Liver (tissue), 9 donors: Measurements from ENCODE around the gene HMGN5. TPM values are rescaled to one million over a fixed set of nuclear protein-coding genes. Genes with fewer than 3 reads are reported as not detected.

ENCODE experiments used
- DNase-seq: peaks from one replicate; pipeline ENCODE4 v3.0.0-alpha.2; 2017; ENCODE audit warnings: low spot score
- H3K27ac ChIP-seq, 2 donors: one replicate each; pipeline ENCODE4 v1.7.0; 2013; ENCODE audit warnings: inconsistent platforms in 2 of 2, low read length in 2 of 2, control low read depth in 1 of 2, low read depth in 1 of 2, mild to moderate bottlenecking in 1 of 2
- H3K27me3 ChIP-seq, 4 donors: one replicate each; pipeline versions ENCODE4 v1.6.1 to v1.7.0; 2013; ENCODE audit warnings: low read length in 3 of 4, inconsistent platforms in 1 of 4, mild to moderate bottlenecking in 1 of 4, moderate library complexity in 1 of 4; ENCODE audit not compliant: control insufficient read depth in 4 of 4, insufficient read depth in 4 of 4
- H3K36me3 ChIP-seq, 4 donors: one replicate each; pipeline versions ENCODE4 v1.6.1 to v1.7.0; 2013; ENCODE audit warnings: low read length in 3 of 4, mild to moderate bottlenecking in 3 of 4, low read depth in 1 of 4, moderate library complexity in 1 of 4; ENCODE audit not compliant: control insufficient read depth in 4 of 4, insufficient read depth in 3 of 4
- H3K4me1 ChIP-seq, 4 donors: one replicate each; pipeline versions ENCODE4 v1.6.1 to v1.7.0; 2013; ENCODE audit warnings: low read length in 3 of 4, mild to moderate bottlenecking in 3 of 4, moderate library complexity in 1 of 4; ENCODE audit not compliant: control insufficient read depth in 4 of 4, insufficient read depth in 4 of 4
- H3K4me3 ChIP-seq, 3 donors: one replicate each; pipeline versions ENCODE4 v1.6.1 to v1.7.0; 2013; ENCODE audit warnings: low read length in 3 of 3, control low read depth in 1 of 3, low read depth in 1 of 3, mild to moderate bottlenecking in 1 of 3
- H3K9ac ChIP-seq, 2 donors: one replicate each; pipeline ENCODE4 v1.7.0; 2013; ENCODE audit warnings: low read length in 2 of 2, mild to moderate bottlenecking in 2 of 2, moderate library complexity in 2 of 2, control low read depth in 1 of 2, low read depth in 1 of 2
- H3K9me3 ChIP-seq, 4 donors: one replicate each; pipeline versions ENCODE4 v1.6.1 to v1.7.0; 2013; ENCODE audit warnings: low read length in 3 of 4; ENCODE audit not compliant: control insufficient read depth in 4 of 4
- ATF3 ChIP-seq: IDR thresholded peaks from 2 replicates; pipeline ENCODE4 v1.6.1; 2016; ENCODE audit warnings: antibody characterized with exemption
- CTCF ChIP-seq: fragments of 150-350 bp; IDR thresholded peaks from 2 replicates; pipeline ENCODE4 v1.5.1; 2017; ENCODE audit warnings: improper control_type of control experiment, low read depth, low read length; ENCODE audit not compliant: missing input control
- EGR1 ChIP-seq, 2 donors: IDR thresholded peaks; 2 replicates each; pipeline ENCODE4 v1.6.1; 2016 to 2018; ENCODE audit warnings: antibody characterized with exemption in 2 of 2, low read depth in 2 of 2
- FOXA2 ChIP-seq: IDR thresholded peaks from 2 replicates; pipeline ENCODE4 v1.6.1; 2016; ENCODE audit warnings: antibody characterized with exemption
- GABPA ChIP-seq, 2 donors: IDR thresholded peaks in 1 of 2; conservative IDR thresholded peaks in 1 of 2; 2 replicates each; pipeline ENCODE4 v1.6.1; 2016; ENCODE audit warnings: antibody characterized with exemption in 2 of 2, mild to moderate bottlenecking in 1 of 2, moderate library complexity in 1 of 2
- HNF4A ChIP-seq, 2 donors: conservative IDR thresholded peaks; 2 replicates each; pipeline ENCODE4 v1.6.1; 2016; ENCODE audit warnings: antibody characterized with exemption in 2 of 2, mild to moderate bottlenecking in 2 of 2
- HNF4G ChIP-seq: IDR thresholded peaks from 2 replicates; pipeline ENCODE4 v1.6.1; 2016; ENCODE audit warnings: antibody characterized with exemption
- MAX ChIP-seq: IDR thresholded peaks from 2 replicates; pipeline ENCODE4 v1.6.1; 2016; ENCODE audit warnings: antibody characterized with exemption
- NR2F2 ChIP-seq: IDR thresholded peaks from 2 replicates; pipeline ENCODE4 v1.6.1; 2016; ENCODE audit warnings: antibody characterized with exemption
- RXRA ChIP-seq, 2 donors: IDR thresholded peaks; 2 replicates each; pipeline ENCODE4 v1.6.1; 2017 to 2018; ENCODE audit warnings: antibody characterized with exemption in 2 of 2, mild to moderate bottlenecking in 1 of 2
- SP1 ChIP-seq: IDR thresholded peaks from 2 replicates; pipeline ENCODE4 v1.6.1; 2018; ENCODE audit warnings: antibody characterized with exemption, mild to moderate bottlenecking
- TAF1 ChIP-seq: conservative IDR thresholded peaks from 2 replicates; pipeline ENCODE4 v1.6.1; 2016; ENCODE audit warnings: antibody characterized with exemption, mild to moderate bottlenecking
- YY1 ChIP-seq: IDR thresholded peaks from 2 replicates; pipeline ENCODE4 v1.6.1; 2016; ENCODE audit warnings: antibody characterized with exemption, mild to moderate bottlenecking
- WGBS: extraction: QIAGEN DNeasy Blood & Tissue Kit; methylation state at CpG from one replicate; pipeline ENCODE4 v1.1.7; 2013; 5-methylcytosine and 5-hydroxymethylcytosine counted together
- polyA plus RNA-seq, 2 donors: library from polyadenylated mRNA; stranded (reverse) in 1 of 2; unstranded in 1 of 2; fragments of 200-250 nt in 1 of 2; fragments of >200 nt in 1 of 2; fragmentation: Nextera tagmentation in 1 of 2; extraction: Ambion mirVana in 1 of 2; gene quantifications; one replicate each; pipeline versions ENCODE4 v1.2.1 to v1.2.3, GENCODE V29; 2013 to 2015
- total RNA-seq, 2 donors: library from RNA; depleted of rRNA; stranded (reverse); fragments of >200 nt; gene quantifications; one replicate each; pipeline ENCODE4 v1.2.3, GENCODE V29; 2014
- TF ChIP-seq, protein P1 (sequence below): IDR thresholded peaks from 2 replicates; pipeline ENCODE4 v1.6.1; 2016; ENCODE audit warnings: antibody characterized with exemption
- donor health status: healthy.
- donor health status: healthy.
- donor health status: healthy.
- donor health status: healthy.
- donor health status: healthy.

The HMGN5 gene
- total and polyA plus RNA-seq, 4 donors: 2.0 to 10.5 (median 5.5) TPM

- Histone ChIP-seq H3K4me3 (no peak overlapping the region), H3K4me1 (no peaks in the 10 kb centered on the region), H3K9me3 (peaks cover 0 to 8% (median 1%) of the 10 kb centered on the region in 4 donors), H3K27me3 (no peaks in the 10 kb centered on the region), H3K36me3 (no peaks in the 10 kb centered on the region), H3K9ac (no peak overlapping the region), H3K27ac (no peak overlapping the region)
- DNase-seq: no peak
- WGBS: 95% methylated on average over 4 of the region's 4 CpGs
- TF ChIP-seq GABPA (IDR thresholded peaks at IDR 0.05 in 1 of 2, conservative IDR thresholded peaks at IDR 0.05 in 1 of 2): no peak
- TF ChIP-seq HNF4G: no peak
- TF ChIP-seq, protein P1, sequence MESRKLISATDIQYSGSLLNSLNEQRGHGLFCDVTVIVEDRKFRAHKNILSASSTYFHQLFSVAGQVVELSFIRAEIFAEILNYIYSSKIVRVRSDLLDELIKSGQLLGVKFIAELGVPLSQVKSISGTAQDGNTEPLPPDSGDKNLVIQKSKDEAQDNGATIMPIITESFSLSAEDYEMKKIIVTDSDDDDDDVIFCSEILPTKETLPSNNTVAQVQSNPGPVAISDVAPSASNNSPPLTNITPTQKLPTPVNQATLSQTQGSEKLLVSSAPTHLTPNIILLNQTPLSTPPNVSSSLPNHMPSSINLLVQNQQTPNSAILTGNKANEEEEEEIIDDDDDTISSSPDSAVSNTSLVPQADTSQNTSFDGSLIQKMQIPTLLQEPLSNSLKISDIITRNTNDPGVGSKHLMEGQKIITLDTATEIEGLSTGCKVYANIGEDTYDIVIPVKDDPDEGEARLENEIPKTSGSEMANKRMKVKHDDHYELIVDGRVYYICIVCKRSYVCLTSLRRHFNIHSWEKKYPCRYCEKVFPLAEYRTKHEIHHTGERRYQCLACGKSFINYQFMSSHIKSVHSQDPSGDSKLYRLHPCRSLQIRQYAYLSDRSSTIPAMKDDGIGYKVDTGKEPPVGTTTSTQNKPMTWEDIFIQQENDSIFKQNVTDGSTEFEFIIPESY: no peak
- no peak for TF ChIP-seq YY1
- TF ChIP-seq FOXA2: no peak
- TF ChIP-seq RXRA (IDR thresholded peaks at IDR 0.05): no peak
- TF ChIP-seq TAF1: no peak
- no peak for TF ChIP-seq CTCF
- TF ChIP-seq HNF4A (conservative IDR thresholded peaks at IDR 0.05): no peak
- no peak for TF ChIP-seq EGR1 (IDR thresholded peaks at IDR 0.05; ENCODE audit: low read depth in 2 of 2)
Observed at GRCh38 chrX:81238166-81238565, 36.5 kb upstream of the HMGN5 start.

DNA sequence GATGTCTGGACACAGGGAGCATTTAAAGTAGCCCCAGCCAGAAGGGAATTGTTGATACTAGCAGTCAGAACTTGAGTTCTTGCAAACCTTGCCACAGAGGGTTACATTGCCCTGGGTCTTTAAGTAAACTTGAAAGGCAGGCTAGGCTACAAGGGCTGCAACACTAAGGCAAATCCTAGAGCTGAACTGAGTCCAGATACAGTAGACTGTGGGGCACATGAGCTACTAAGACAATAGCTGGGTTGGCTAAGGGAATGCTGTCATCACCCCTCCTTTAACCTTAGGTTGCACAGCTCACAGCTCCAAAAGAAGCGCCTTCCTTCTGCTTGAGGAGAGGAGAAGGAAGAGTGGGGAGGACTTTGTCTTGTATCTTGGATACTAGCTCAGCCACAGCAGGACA, 35.8 kb upstream of the HMGN5 start:
- Histone ChIP-seq H3K4me3 (no peak overlapping the region), H3K4me1 (no peaks in the 10 kb centered on the region), H3K27ac (no peak overlapping the region), H3K9me3 (peaks cover 0 to 8% (median 1%) of the 10 kb centered on the region in 4 donors), H3K36me3 (no peaks in the 10 kb centered on the region), H3K27me3 (no peaks in the 10 kb centered on the region), H3K9ac (no peak overlapping the region)
- DNase-seq: no peak
- TF ChIP-seq NR2F2 (no peak), RXRA (IDR thresholded peaks at IDR 0.05) (no peak), CTCF (no peak), HNF4G (no peak), ATF3 (no peak), SP1 (no peak), TAF1 (no peak), MAX (no peak)
- TF ChIP-seq, protein P1: no peak
- WGBS: 100% methylated on average over 1 of the region's 1 CpG
